ENCODE data around the gene MYO1A. TPM values are rescaled to one million over a fixed set of nuclear protein-coding genes. Genes with fewer than 3 reads are reported as not detected.
A peak's percentile ranks its signal among the peaks of the same experiment; 100 is the strongest.

The MYO1A gene
- total and polyA plus RNA-seq, 2 of the 13 experiments (the other 11 are each of a cell fraction or from before 2014, with no cell fraction given) = 5.3 to 6.0 TPM

GRCh38 chr12:57088354-57089270, 38.7 kb upstream of the MYO1A start, which contains the start of gene NAB2 (continued):
- TF ChIP-seq ZNF329 (CRISPR knock-in tag; IDR thresholded peaks at IDR 0.05; ENCODE audit: low read depth) (no peak; the same call in 1 of the 2 replicates), LCORL (IDR thresholded peaks at IDR 0.05) (no peak), LCORL (CRISPR knock-in tag; IDR thresholded peaks at IDR 0.05) (peak; percentile 77; the same call in 1 of the 2 replicates), SMARCE1 (IDR thresholded peaks at IDR 0.05; ENCODE audit: borderline replicate concordance) (no peak), MATR3 (CRISPR knock-in tag; IDR thresholded peaks at IDR 0.05) (no peak), ATF1 (CRISPR knock-in tag; IDR thresholded peaks at IDR 0.05) (no peak), ZKSCAN8 (CRISPR knock-in tag; IDR thresholded peaks at IDR 0.05; ENCODE audit: borderline replicate concordance) (no peak), ZNF547 (CRISPR knock-in tag; IDR thresholded peaks at IDR 0.05) (no peak), EEA1 (CRISPR knock-in tag; IDR thresholded peaks at IDR 0.05; ENCODE audit: borderline replicate concordance) (no peak), SMAD1 (CRISPR knock-in tag; IDR thresholded peaks at IDR 0.05; ENCODE audit: borderline replicate concordance, low read depth) (0 out of 2 replicates have a peak, but pooled peaks have one; percentile 34), CEBPG (CRISPR knock-in tag; IDR thresholded peaks at IDR 0.05) (peak; percentile 91), HCFC1 (IDR thresholded peaks at IDR 0.05; ENCODE audit: low read depth, low read length) (no peak), NCOA5 (CRISPR knock-in tag; IDR thresholded peaks at IDR 0.05) (no peak), ELF4 (CRISPR knock-in tag; IDR thresholded peaks at IDR 0.05; ENCODE audit: borderline replicate concordance) (no peak; the same call in 1 of the 2 replicates), NAIF1 (CRISPR knock-in tag; IDR thresholded peaks at IDR 0.05; ENCODE audit: borderline replicate concordance) (peak; percentile 56; the same call in 1 of the 2 replicates), HNRNPK (IDR thresholded peaks at IDR 0.05; ENCODE audit: low read depth, low read length, poor library complexity, severe bottlenecking) (peak; percentile 64), CBX2 (IDR thresholded peaks at IDR 0.05; ENCODE audit: low read depth, low read length) (no peak), CBX2 (CRISPR knock-in tag; IDR thresholded peaks at IDR 0.05; ENCODE audit: low read depth) (no peak), ZNF564 (CRISPR knock-in tag; IDR thresholded peaks at IDR 0.05) (no peak), ZNF576 (CRISPR knock-in tag; IDR thresholded peaks at IDR 0.05) (no peak), ZC3H13 (CRISPR knock-in tag; IDR thresholded peaks at IDR 0.05) (peak; percentile 80; the same call in 1 of the 2 replicates), NPAS2 (CRISPR knock-in tag; IDR thresholded peaks at IDR 0.05; ENCODE audit: borderline replicate concordance) (no peak), RBAK (CRISPR knock-in tag; IDR thresholded peaks at IDR 0.05) (no peak), KLF15 (CRISPR knock-in tag; IDR thresholded peaks at IDR 0.05; ENCODE audit: borderline replicate concordance) (no peak), ZNF333 (CRISPR knock-in tag; IDR thresholded peaks at IDR 0.05; ENCODE audit: borderline replicate concordance) (no peak), PRDM10 (CRISPR knock-in tag; IDR thresholded peaks at IDR 0.05; ENCODE audit: low read depth) (no peak; the same call in 1 of the 2 replicates), ISX (CRISPR knock-in tag; conservative IDR thresholded peaks at IDR 0.05) (0 out of 2 replicates have a peak, but pooled peaks have one; percentile 48), HNRNPH1 (optimal IDR thresholded peaks at IDR 0.05; ENCODE audit: low read depth, low read length) (no peak)

Data from HepG2 (cell line).